H1 (cell line): ENCODE data around the gene WDR93. TPM values are rescaled to one million over a fixed set of nuclear protein-coding genes. Genes with fewer than 3 reads are reported as not detected.

Experiments used
- CTCF ChIA-PET: fragments of 300-600 bp; sonication (Branson Sonifier 250); formaldehyde crosslinking; loops from one replicate; lab custom pipeline; 2021; ENCODE audit not compliant: partially characterized antibody; lab: Charles Lee
- POLR2A ChIA-PET: fragments of 300-600 bp; sonication (Branson Sonifier 250); formaldehyde crosslinking; loops from one replicate; lab custom pipeline; 2021; ENCODE audit warnings: inconsistent platforms; ENCODE audit not compliant: partially characterized antibody; lab: Charles Lee
- DNase-seq, 2 experiments: peaks; one replicate each; pipeline versions ENCODE4 v3.0.0 to v3.0.0-alpha.2; 2010 to 2022; ENCODE audit warnings: low spot score in 2 of 2, low read depth in 1 of 2, mixed read lengths in 1 of 2
- FAIRE-seq: peaks from 2 replicates; lab custom pipeline; 2011; peaks lifted over from hg19 to GRCh38; lab: Jason Lieb, UNC
- H2AFZ ChIP-seq: 2 replicates; pipeline ENCODE4 v1.8.1; 2012; ENCODE audit warnings: low read length, inconsistent platforms
- H2AK5ac ChIP-seq: 2 replicates; pipeline ENCODE4 v1.6.1; 2013; ENCODE audit warnings: low read depth, low read length
- H2BK120ac ChIP-seq: replicated peaks from 2 replicates; pipeline ENCODE3; 2013; ENCODE audit warnings: low read depth, low read length, inconsistent platforms
- H2BK12ac ChIP-seq: 2 replicates; pipeline ENCODE4 v1.6.1; 2013; ENCODE audit warnings: low read depth, low read length
- H2BK15ac ChIP-seq: 2 replicates; pipeline ENCODE4 v1.6.1; 2013; ENCODE audit warnings: low read length
- H2BK20ac ChIP-seq: 2 replicates; pipeline ENCODE4 v1.6.1; 2013; ENCODE audit warnings: low read length
- H2BK5ac ChIP-seq: 2 replicates; pipeline ENCODE4 v1.6.1; 2013; ENCODE audit warnings: low read depth, low read length
- H3K14ac ChIP-seq: 2 replicates; pipeline ENCODE4 v1.6.1; 2013; ENCODE audit warnings: inconsistent platforms; ENCODE audit not compliant: insufficient read length
- H3K18ac ChIP-seq: 2 replicates; pipeline ENCODE4 v1.6.1; 2013; ENCODE audit warnings: low read length; ENCODE audit errors: extremely low read depth
- H3K23ac ChIP-seq: 2 replicates; pipeline ENCODE4 v1.6.1; 2013; ENCODE audit warnings: inconsistent platforms; ENCODE audit not compliant: insufficient read length
- H3K23me2 ChIP-seq: 2 replicates; pipeline ENCODE4 v1.6.1; 2013; ENCODE audit warnings: low read depth, low read length
- H3K27ac ChIP-seq: 2 replicates; pipeline ENCODE4 v1.6.1; 2011; ENCODE audit warnings: low read depth, low read length, inconsistent platforms
- H3K27me3 ChIP-seq, 4 experiments: replicated peaks in 1 of 4; 1 replicate in 1 of 4; 2 replicates in 3 of 4; pipeline versions ENCODE4 v1.6.1 to v1.8.1; 2011 to 2013; ENCODE audit warnings: low read length in 3 of 4, mild to moderate bottlenecking in 3 of 4, inconsistent platforms in 2 of 4, mixed read lengths in 2 of 4, moderate library complexity in 1 of 4; ENCODE audit not compliant: control insufficient read depth in 3 of 4, insufficient read depth in 3 of 4; ENCODE audit errors: extremely low read depth in 1 of 4
- H3K36me3 ChIP-seq, 4 experiments: 2 replicates each; pipeline versions ENCODE4 v1.6.1 to v1.8.1; 2011 to 2013; ENCODE audit warnings: mild to moderate bottlenecking in 4 of 4, low read length in 3 of 4, moderate library complexity in 2 of 4, control low read depth in 1 of 4, inconsistent platforms in 1 of 4; ENCODE audit not compliant: insufficient read depth in 4 of 4, control insufficient read depth in 2 of 4
- H3K4ac ChIP-seq: replicated peaks from 2 replicates; pipeline ENCODE3; 2013; ENCODE audit warnings: low read length, low read depth, mixed read lengths, inconsistent platforms; ENCODE audit not compliant: insufficient read length
- H3K4me1 ChIP-seq, 4 experiments: replicated peaks in 1 of 4; 1 replicate in 1 of 4; 2 replicates in 3 of 4; pipeline versions ENCODE4 v1.6.1 to v1.8.1; 2011 to 2013; ENCODE audit warnings: low read length in 3 of 4, inconsistent platforms in 2 of 4, mixed read lengths in 1 of 4; ENCODE audit not compliant: insufficient read depth in 4 of 4, control insufficient read depth in 3 of 4
- H3K4me2 ChIP-seq, 2 experiments: 2 replicates each; pipeline versions ENCODE4 v1.6.1 to v1.8.1; 2011 to 2013; ENCODE audit warnings: low read depth in 2 of 2, low read length in 2 of 2, control low read depth in 1 of 2, inconsistent platforms in 1 of 2, mild to moderate bottlenecking in 1 of 2; ENCODE audit not compliant: insufficient read depth in 1 of 2
- H3K4me3 ChIP-seq, 4 experiments: fragments of 200-600, 300-600 bp in 1 of 4; sonication (generic), shearing (Covaris generic), sonication (Bioruptor Twin) in 1 of 4; 2 replicates each; pipeline versions ENCODE4 v1.5.1 to v1.8.1; 2011 to 2016; ENCODE audit warnings: low read length in 4 of 4, low read depth in 3 of 4, control low read depth in 2 of 4, inconsistent platforms in 2 of 4, mild to moderate bottlenecking in 2 of 4, mixed read lengths in 1 of 4, moderate library complexity in 1 of 4; ENCODE audit not compliant: insufficient read depth in 2 of 4; ENCODE audit errors: extremely low read depth in 1 of 4
- H3K56ac ChIP-seq: replicated peaks from 2 replicates; pipeline ENCODE3; 2013; ENCODE audit warnings: low read depth, mild to moderate bottlenecking, mixed read lengths, low read length, inconsistent platforms; ENCODE audit not compliant: insufficient read length
- H3K79me1 ChIP-seq: 2 replicates; pipeline ENCODE4 v1.6.1; 2013; ENCODE audit warnings: low read depth, low read length, control low read depth
- H3K79me2 ChIP-seq, 2 experiments: 2 replicates each; pipeline versions ENCODE4 v1.6.1 to v1.8.1; 2012 to 2013; ENCODE audit warnings: low read length in 2 of 2, mild to moderate bottlenecking in 2 of 2, inconsistent platforms in 1 of 2; ENCODE audit not compliant: insufficient read depth in 2 of 2, control insufficient read depth in 1 of 2
- H3K9ac ChIP-seq, 4 experiments: replicated peaks in 1 of 4; 1 replicate in 1 of 4; 2 replicates in 3 of 4; pipeline versions ENCODE4 v1.6.1 to v1.8.1; 2011 to 2013; ENCODE audit warnings: low read depth in 3 of 4, low read length in 3 of 4, control low read depth in 2 of 4, mild to moderate bottlenecking in 2 of 4, moderate library complexity in 2 of 4, inconsistent platforms in 1 of 4; ENCODE audit errors: extremely low read depth in 1 of 4
- H3K9me3 ChIP-seq, 2 experiments: 2 replicates each; pipeline versions ENCODE4 v1.6.1 to v1.8.1; 2012 to 2013; ENCODE audit warnings: mild to moderate bottlenecking in 2 of 2, moderate library complexity in 2 of 2, control low read depth in 1 of 2, inconsistent platforms in 1 of 2, low read depth in 1 of 2, low read length in 1 of 2, mixed read lengths in 1 of 2; ENCODE audit not compliant: insufficient read depth in 2 of 2
- H4K20me1 ChIP-seq, 2 experiments: replicated peaks in 1 of 2; 2 replicates each; pipeline versions ENCODE3 to v1.8.1; 2011 to 2013; ENCODE audit warnings: inconsistent platforms in 2 of 2, low read length in 2 of 2, mild to moderate bottlenecking in 1 of 2; ENCODE audit not compliant: insufficient read depth in 2 of 2, control insufficient read depth in 1 of 2
- H4K5ac ChIP-seq: 2 replicates; pipeline ENCODE4 v1.6.1; 2013; ENCODE audit warnings: low read length, low read depth, mixed read lengths, inconsistent platforms; ENCODE audit not compliant: insufficient read length
- H4K8ac ChIP-seq: 2 replicates; pipeline ENCODE4 v1.8.0; 2013; ENCODE audit warnings: mild to moderate bottlenecking, moderate library complexity, low read length, inconsistent platforms; ENCODE audit not compliant: insufficient read depth; ENCODE audit errors: extremely low read depth
- H4K91ac ChIP-seq: replicated peaks from 2 replicates; pipeline ENCODE3; 2013; ENCODE audit warnings: low read length, mixed read lengths, inconsistent platforms; ENCODE audit not compliant: insufficient read length
- EZH2 ChIP-seq: fragments of 200-600 bp; sonication (generic); IDR thresholded peaks from 2 replicates; pipeline ENCODE4 v1.7.1; 2012; ENCODE audit warnings: low read depth, mild to moderate bottlenecking, moderate library complexity, low read length, inconsistent platforms; ENCODE audit not compliant: severe bottlenecking
- HDAC6 ChIP-seq: IDR thresholded peaks from one replicate; pipeline ENCODE4 v1.7.1; 2012; ENCODE audit warnings: low read depth, mild to moderate bottlenecking, inconsistent platforms, low read length, moderate library complexity
- SAP30 ChIP-seq: fragments of 300-600 bp; sonication (generic); IDR thresholded peaks from 2 replicates; pipeline ENCODE4 v1.7.1; 2012; ENCODE audit warnings: low read length, moderate library complexity, mild to moderate bottlenecking, inconsistent platforms; ENCODE audit not compliant: insufficient read depth, insufficient replicate concordance
- SP1 ChIP-seq: IDR thresholded peaks from 2 replicates; pipeline ENCODE4 v1.6.1; 2011; ENCODE audit warnings: low read depth, low read length
- SRF ChIP-seq: IDR thresholded peaks from 2 replicates; pipeline ENCODE4 v1.6.1; 2011; ENCODE audit warnings: mild to moderate bottlenecking, low read depth, low read length, moderate library complexity
- USF2 ChIP-seq: IDR thresholded peaks from 2 replicates; pipeline ENCODE4 v1.6.1; 2011; ENCODE audit warnings: low read length, improper control_type of control experiment
- WGBS, 2 experiments: shearing (Covaris generic) in 1 of 2; methylation state at CpG; one replicate each; pipeline versions ENCODE4 v1.1.6 to v1.1.7; 2013 to 2015; ENCODE audit warnings: low lambda C conversion rate in 2 of 2, mixed read lengths in 2 of 2, inconsistent platforms in 1 of 2, low coverage in 1 of 2, missing lambda C conversion rate in 1 of 2; ENCODE audit not compliant: insufficient replicate concordance in 2 of 2, insufficient coverage in 1 of 2, insufficient read length in 1 of 2; ENCODE audit errors: extremely low coverage in 1 of 2, missing lambda C conversion rate in 1 of 2; 5-methylcytosine and 5-hydroxymethylcytosine counted together
- polyA plus RNA-seq, 7 experiments: library from polyadenylated mRNA; depleted of rRNA in 3 of 7; stranded (reverse) in 5 of 7; unstranded in 2 of 7; fragments of >200 nt in 5 of 7; fragments of 200-250 nt in 2 of 7; gene quantifications; 1 replicate in 5 of 7; 2 replicates in 1 of 7; 4 replicates in 1 of 7; pipeline versions ENCODE4 v1.2.1 to v1.2.3, GENCODE V29; 2011 to 2013; ENCODE audit warnings: missing spikeins in 2 of 7, mixed read lengths in 2 of 7
- total RNA-seq: library from RNA; stranded (reverse); fragmentation: NEBNext Ultra II Directional; extraction: Animal tissue kit (Norgen Biotek cat#: 25700); gene quantifications from 2 replicates; pipeline ENCODE4 v1.2.1, GENCODE V29; 2021
- TF ChIP-seq, protein P1 (sequence below): IDR thresholded peaks from 2 replicates; pipeline ENCODE4 v1.6.1; 2012; ENCODE audit warnings: low read length, inconsistent platforms
- TF ChIP-seq, protein P2 (sequence below): IDR thresholded peaks from 2 replicates; pipeline ENCODE4 v1.6.1; 2012; ENCODE audit warnings: inconsistent platforms

The WDR93 gene
- total and polyA plus RNA-seq, 2 of the 8 experiments (the other 6 are each of a cell fraction or from before 2014, with no cell fraction given): 0.03 TPM; not detected in 1

DNA sequence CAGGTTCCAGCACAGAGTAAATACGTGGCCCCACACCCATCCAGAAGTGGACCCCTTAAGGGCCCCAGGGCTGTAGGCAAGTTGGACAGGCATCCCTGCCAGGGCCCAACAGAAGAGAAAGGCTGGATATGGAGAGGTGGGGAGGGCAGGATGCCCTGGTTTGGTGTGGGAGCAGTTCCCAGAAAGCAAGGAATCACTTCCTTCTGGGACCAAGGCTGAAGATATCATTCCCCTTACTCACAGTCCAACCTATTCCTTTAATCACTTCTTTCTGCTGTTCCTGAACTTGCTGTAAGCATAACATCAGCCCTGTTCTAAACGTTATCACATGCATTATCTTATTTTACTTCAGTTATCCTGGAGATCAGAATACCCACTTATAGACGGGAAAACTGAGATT lies 79.4 kb downstream of the WDR93 start:
- ChIA-PET POLR2A (no interaction called here), CTCF (interaction anchor here (0.7 to 6.5 kb wide), 5 partner anchors 9 to 346 kb away, joined by 3 to 90 read pairs (median 3); no protein-coding TSS in a partner anchor)
- no peak overlapping the region for H4K91ac ChIP-seq
- H3K14ac ChIP-seq: no peak overlapping the region
- H3K4me1 ChIP-seq: no peaks in the 10 kb centered on the region; a peak in 1 of 7 replicates
- no peak overlapping the region for H3K4me3 ChIP-seq
- H3K18ac ChIP-seq: no peak overlapping the region
- no peaks in the 10 kb centered on the region for H3K79me1 ChIP-seq
- no peaks in the 10 kb centered on the region for H3K27me3 ChIP-seq
- no peak overlapping the region for H3K4ac ChIP-seq
- H3K79me2 ChIP-seq: no peaks in the 10 kb centered on the region
- no peak overlapping the region for H2BK5ac ChIP-seq
- WGBS, 2 experiments: 87% methylated on average over 3 of the region's 3 CpGs; no CpG with 5 or more reads in 1 of the 2 experiments
- no peak overlapping the region for H4K8ac ChIP-seq
- H3K56ac ChIP-seq: no peak overlapping the region
- H3K23ac ChIP-seq: no peak overlapping the region
- no peak overlapping the region for H4K5ac ChIP-seq
- DNase-seq (no peak), FAIRE-seq (no peak)
- no peak overlapping the region for H2AFZ ChIP-seq
- H3K9me3 ChIP-seq: no peaks in the 10 kb centered on the region
- no peak overlapping the region for H3K27ac ChIP-seq
- no peaks in the 10 kb centered on the region for H3K23me2 ChIP-seq
- TF ChIP-seq EZH2: no peak
- no peak for TF ChIP-seq SRF
- no peak for TF ChIP-seq SP1
- no peak for TF ChIP-seq HDAC6
- TF ChIP-seq USF2: no peak
- TF ChIP-seq SAP30: no peak
- TF ChIP-seq, protein P1, sequence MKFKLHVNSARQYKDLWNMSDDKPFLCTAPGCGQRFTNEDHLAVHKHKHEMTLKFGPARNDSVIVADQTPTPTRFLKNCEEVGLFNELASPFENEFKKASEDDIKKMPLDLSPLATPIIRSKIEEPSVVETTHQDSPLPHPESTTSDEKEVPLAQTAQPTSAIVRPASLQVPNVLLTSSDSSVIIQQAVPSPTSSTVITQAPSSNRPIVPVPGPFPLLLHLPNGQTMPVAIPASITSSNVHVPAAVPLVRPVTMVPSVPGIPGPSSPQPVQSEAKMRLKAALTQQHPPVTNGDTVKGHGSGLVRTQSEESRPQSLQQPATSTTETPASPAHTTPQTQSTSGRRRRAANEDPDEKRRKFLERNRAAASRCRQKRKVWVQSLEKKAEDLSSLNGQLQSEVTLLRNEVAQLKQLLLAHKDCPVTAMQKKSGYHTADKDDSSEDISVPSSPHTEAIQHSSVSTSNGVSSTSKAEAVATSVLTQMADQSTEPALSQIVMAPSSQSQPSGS: no peak
- TF ChIP-seq, protein P2, sequence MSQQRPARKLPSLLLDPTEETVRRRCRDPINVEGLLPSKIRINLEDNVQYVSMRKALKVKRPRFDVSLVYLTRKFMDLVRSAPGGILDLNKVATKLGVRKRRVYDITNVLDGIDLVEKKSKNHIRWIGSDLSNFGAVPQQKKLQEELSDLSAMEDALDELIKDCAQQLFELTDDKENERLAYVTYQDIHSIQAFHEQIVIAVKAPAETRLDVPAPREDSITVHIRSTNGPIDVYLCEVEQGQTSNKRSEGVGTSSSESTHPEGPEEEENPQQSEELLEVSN: no peak
- H2BK12ac ChIP-seq: no peak overlapping the region
- no peak overlapping the region for H3K9ac ChIP-seq
- H2BK120ac ChIP-seq: no peak overlapping the region
- no peaks in the 10 kb centered on the region for H4K20me1 ChIP-seq
- H2BK15ac ChIP-seq: no peak overlapping the region
- H2BK20ac ChIP-seq: no peak overlapping the region
- no peak overlapping the region for H3K4me2 ChIP-seq
- H2AK5ac ChIP-seq: no peak overlapping the region
- H3K36me3 ChIP-seq: no peaks in the 10 kb centered on the region
